ENCODE measurements around the gene THOC3. TPM values are rescaled to one million over a fixed set of nuclear protein-coding genes. Genes with fewer than 3 reads are reported as not detected.

Gene THOC3
- total and polyA plus RNA-seq, 4 donors: 6.5 to 26.6 (median 12.3) TPM

Other genes starting within 250 kb of the THOC3 start
- gene CPLX2, start 96.7 kb downstream of the THOC3 start, total RNA-seq: not detected
- not detected for gene CPLX2, start 96.7 kb downstream of the THOC3 start, polyA plus RNA-seq